GM18870 (cell line): Measurements from ENCODE around the gene NXT2.
"Not testable (repeated sequence)": the region's sequence is repeated elsewhere in the genome, so short reads cannot be mapped to it uniquely, and the experiment has no call there.

ENCODE experiments used
- ATAC-seq: cut with Tn5 transposase; IDR thresholded peaks from one replicate; pipeline ENCODE4 v1.9.1; 2021; ENCODE audit warnings: moderate library complexity; ENCODE audit not compliant: unreplicated experiment

The NXT2 gene

GRCh38 chrX:109536439-109537323, at the start of gene NXT2:
TSS of gene NXT2 (plus strand) at chrX:109536844. CDS start at chrX:109537007, 163 bp downstream.
- ATAC-seq, result peak; percentile 79

- no peak for ATAC-seq
Measured at GRCh38 chrX:109487640-109488039, 49.0 kb upstream of the NXT2 start.

- ATAC-seq, result no peak
Measured at GRCh38 chrX:109489174-109489573, 47.5 kb upstream of the NXT2 start.

GRCh38 chrX:109498434-109498833, 38.2 kb upstream of the NXT2 start:
- no peak for ATAC-seq

GRCh38 chrX:109501176-109501575, 35.5 kb upstream of the NXT2 start:
- ATAC-seq, result no peak

- no peak for ATAC-seq
Measured at GRCh38 chrX:109508915-109509314, 27.7 kb upstream of the NXT2 start.

GRCh38 chrX:109511113-109511512, 25.5 kb upstream of the NXT2 start:
- no peak for ATAC-seq

GRCh38 chrX:109519001-109519400, 17.6 kb upstream of the NXT2 start:
- no peak for ATAC-seq

- ATAC-seq, result no peak
Measured at GRCh38 chrX:109533005-109533404, 3.6 kb upstream of the NXT2 start.

- ATAC-seq, result no peak
Measured at GRCh38 chrX:109533631-109534030, 3.0 kb upstream of the NXT2 start.

- ATAC-seq, result no peak
Measured at GRCh38 chrX:109534933-109535332, 1.7 kb upstream of the NXT2 start.

- no peak for ATAC-seq
Measured at GRCh38 chrX:109535578-109535977, 1.1 kb upstream of the NXT2 start.

- ATAC-seq, result no peak
Measured at GRCh38 chrX:109537324-109537665, 651 bp downstream of the NXT2 start.

GRCh38 chrX:109539007-109539406, 2.4 kb downstream of the NXT2 start:
- ATAC-seq, result not testable (repeated sequence)

- ATAC-seq, result no peak
Measured at GRCh38 chrX:109553862-109554261, 17.2 kb downstream of the NXT2 start.

- not testable (repeated sequence) for ATAC-seq
Measured at GRCh38 chrX:109576083-109576482, 39.4 kb downstream of the NXT2 start.

- no peak for ATAC-seq
Measured at GRCh38 chrX:109577055-109577454, 40.4 kb downstream of the NXT2 start.

GRCh38 chrX:109578916-109579315, 42.3 kb downstream of the NXT2 start:
- no peak for ATAC-seq

GRCh38 chrX:109585488-109585887, 48.8 kb downstream of the NXT2 start:
- ATAC-seq, result no peak

GRCh38 chrX:109590176-109590575, 53.5 kb downstream of the NXT2 start:
- ATAC-seq, result no peak
